Measurements from ENCODE around the gene POU6F1. TPM values are rescaled to one million over a fixed set of nuclear protein-coding genes. Genes with fewer than 3 reads are reported as not detected.

Gene POU6F1
- total and polyA plus RNA-seq, 2 of the 8 experiments (the other 6 are each of a cell fraction or from before 2014, with no cell fraction given), result 5.6 to 8.7 TPM

DNA sequence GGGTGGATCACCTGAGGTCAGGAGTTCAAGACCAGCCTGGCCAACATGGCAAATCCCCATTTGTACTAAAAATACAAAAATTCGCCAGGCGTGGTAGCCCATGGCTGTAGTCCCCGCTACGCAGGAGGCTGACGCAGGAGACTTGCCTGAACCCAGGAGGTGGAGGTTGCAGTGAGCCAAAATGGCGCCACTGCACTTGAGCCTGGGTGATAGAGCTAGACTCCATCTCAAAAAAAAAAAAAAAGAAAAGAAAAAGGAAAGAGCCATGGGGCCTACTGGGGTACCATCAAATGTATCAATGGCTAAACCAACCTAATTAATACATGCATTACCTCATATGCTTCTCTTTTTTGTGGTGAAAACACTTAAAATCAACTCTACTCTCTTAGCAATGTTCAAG is 55.6 kb downstream of the POU6F1 start:
- H3K4me2 ChIP-seq (ENCODE audit: insufficient read depth in 1 of 2, low read depth in 2 of 2, low read length in 2 of 2), result no peak overlapping the region
- H3K4me3 ChIP-seq (ENCODE audit: extremely low read depth in 1 of 4, insufficient read depth in 2 of 4, low read depth in 3 of 4, low read length in 4 of 4), result no peak overlapping the region
- H2BK15ac ChIP-seq (ENCODE audit: low read length), result no peak overlapping the region
- TF ChIP-seq KDM1A (IDR thresholded peaks at IDR 0.05; ENCODE audit: borderline replicate concordance, low read length), result no peak
- TF ChIP-seq SIX5 (IDR thresholded peaks at IDR 0.05; ENCODE audit: low read depth, low read length), result no peak
- TF ChIP-seq JUND (IDR thresholded peaks at IDR 0.05; ENCODE audit: low read length), result no peak
- TF ChIP-seq GABPA (IDR thresholded peaks at IDR 0.05; ENCODE audit: borderline replicate concordance, insufficient read depth, low read length), result no peak
- TF ChIP-seq, protein P1, sequence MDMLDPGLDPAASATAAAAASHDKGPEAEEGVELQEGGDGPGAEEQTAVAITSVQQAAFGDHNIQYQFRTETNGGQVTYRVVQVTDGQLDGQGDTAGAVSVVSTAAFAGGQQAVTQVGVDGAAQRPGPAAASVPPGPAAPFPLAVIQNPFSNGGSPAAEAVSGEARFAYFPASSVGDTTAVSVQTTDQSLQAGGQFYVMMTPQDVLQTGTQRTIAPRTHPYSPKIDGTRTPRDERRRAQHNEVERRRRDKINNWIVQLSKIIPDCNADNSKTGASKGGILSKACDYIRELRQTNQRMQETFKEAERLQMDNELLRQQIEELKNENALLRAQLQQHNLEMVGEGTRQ (IDR thresholded peaks at IDR 0.05; ENCODE audit: low read length), result no peak
- no peak for TF ChIP-seq BACH1 (IDR thresholded peaks at IDR 0.05; ENCODE audit: low read length)
- TF ChIP-seq, protein P2, sequence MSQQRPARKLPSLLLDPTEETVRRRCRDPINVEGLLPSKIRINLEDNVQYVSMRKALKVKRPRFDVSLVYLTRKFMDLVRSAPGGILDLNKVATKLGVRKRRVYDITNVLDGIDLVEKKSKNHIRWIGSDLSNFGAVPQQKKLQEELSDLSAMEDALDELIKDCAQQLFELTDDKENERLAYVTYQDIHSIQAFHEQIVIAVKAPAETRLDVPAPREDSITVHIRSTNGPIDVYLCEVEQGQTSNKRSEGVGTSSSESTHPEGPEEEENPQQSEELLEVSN (IDR thresholded peaks at IDR 0.05), result no peak
- TF ChIP-seq SP1 (IDR thresholded peaks at IDR 0.05; ENCODE audit: low read depth, low read length), result no peak
- TF ChIP-seq TCF12 (IDR thresholded peaks at IDR 0.05; ENCODE audit: low read depth, low read length), result no peak
- no peak for TF ChIP-seq ZNF274 (IDR thresholded peaks at IDR 0.05; ENCODE audit: borderline replicate concordance, extremely low read depth, low read length)
- H3K23ac ChIP-seq (ENCODE audit: insufficient read length), result no peak overlapping the region
- POLR2A ChIA-PET (ENCODE audit: partially characterized antibody), result interaction anchor here (2.1 kb wide), 1 partner anchor 79 kb away, joined by 10 read pairs; the partner anchor contains the start of gene CSRNP2
- no peak overlapping the region for H3K27ac ChIP-seq (ENCODE audit: low read depth, low read length)
- H4K91ac ChIP-seq (replicated peaks; ENCODE audit: insufficient read length, low read length), result no peak overlapping the region
- no peak overlapping the region for H2BK20ac ChIP-seq (ENCODE audit: low read length)
- no peak overlapping the region for H3K18ac ChIP-seq (ENCODE audit: extremely low read depth, low read length)
- no peak overlapping the region for H3K14ac ChIP-seq (ENCODE audit: insufficient read length)
- CTCF ChIA-PET (ENCODE audit: partially characterized antibody), result no interaction called here
- DNase-seq (ENCODE audit: low read depth in 1 of 2, low spot score in 2 of 2) (no peak), FAIRE-seq (no peak)
- H3K4me1 ChIP-seq (replicated peaks in 1 of 4; ENCODE audit: control insufficient read depth in 3 of 4, insufficient read depth in 4 of 4, low read length in 3 of 4), result no peaks in the 10 kb centered on the region
- peaks cover 4% of the 10 kb centered on the region in 2 experiments for H4K20me1 ChIP-seq (replicated peaks in 1 of 2; ENCODE audit: control insufficient read depth in 1 of 2, insufficient read depth in 2 of 2, low read length in 2 of 2)
- H3K4ac ChIP-seq (replicated peaks; ENCODE audit: insufficient read length, low read depth, low read length), result no peak overlapping the region
- H3K56ac ChIP-seq (replicated peaks; ENCODE audit: insufficient read length, low read depth, low read length), result no peak overlapping the region
- no peak overlapping the region for H2BK12ac ChIP-seq (ENCODE audit: low read depth, low read length)
- H4K8ac ChIP-seq (ENCODE audit: extremely low read depth, insufficient read depth, low read length), result no peak overlapping the region
- no peak overlapping the region for H3K9ac ChIP-seq (replicated peaks in 1 of 4; ENCODE audit: extremely low read depth in 1 of 4, low read depth in 3 of 4, low read length in 3 of 4)
- peaks cover 4 to 74% of the 10 kb centered on the region in 2 experiments; a peak in 3 of 4 replicates for H3K79me2 ChIP-seq (ENCODE audit: control insufficient read depth in 1 of 2, insufficient read depth in 2 of 2, low read length in 2 of 2)
- H3K36me3 ChIP-seq (ENCODE audit: control insufficient read depth in 2 of 4, insufficient read depth in 4 of 4, low read length in 3 of 4), result no peaks in the 10 kb centered on the region
- no peak overlapping the region for H2AFZ ChIP-seq (ENCODE audit: low read length)
- H3K9me3 ChIP-seq (ENCODE audit: insufficient read depth in 2 of 2, low read depth in 1 of 2, low read length in 1 of 2), result no peaks in the 10 kb centered on the region
- no peak overlapping the region for H4K5ac ChIP-seq (ENCODE audit: insufficient read length, low read depth, low read length)
- no peak overlapping the region for H2BK120ac ChIP-seq (replicated peaks; ENCODE audit: low read depth, low read length)
- no peaks in the 10 kb centered on the region for H3K27me3 ChIP-seq (replicated peaks in 1 of 4; ENCODE audit: control insufficient read depth in 3 of 4, extremely low read depth in 1 of 4, insufficient read depth in 3 of 4, low read length in 3 of 4)
- no peak overlapping the region for H2BK5ac ChIP-seq (ENCODE audit: low read depth, low read length)
- peaks cover 6% of the 10 kb centered on the region; the same call in 1 of the 2 replicates for H3K79me1 ChIP-seq (ENCODE audit: low read depth, low read length)
- 99% methylated on average over 6 of the region's 6 CpGs; no CpG with 5 or more reads in 1 of the 2 experiments for WGBS, 2 experiments (ENCODE audit: extremely low coverage in 1 of 2, insufficient coverage in 1 of 2, insufficient read length in 1 of 2, insufficient replicate concordance in 2 of 2, low coverage in 1 of 2, low lambda C conversion rate in 2 of 2, missing lambda C conversion rate in 1 of 2)
- H3K23me2 ChIP-seq (ENCODE audit: low read depth, low read length), result no peaks in the 10 kb centered on the region
- H2AK5ac ChIP-seq (ENCODE audit: low read depth, low read length), result no peak overlapping the region

Measured in H1 (cell line).